C4-2B (cell line): ENCODE data around the gene ST6GALNAC2.

Source experiments
- CTCF ChIP-seq: fragments of 450-650 bp; conservative IDR thresholded peaks from 2 replicates; pipeline ENCODE4 v1.5.1; 2017; ENCODE audit warnings: mild to moderate bottlenecking
- ZFX ChIP-seq: fragments of 450-650 bp; IDR thresholded peaks from 2 replicates; pipeline ENCODE4 v1.6.1; 2017

- TF ChIP-seq CTCF (no peak), ZFX (no peak)
These were observed 56.2 kb downstream of the ST6GALNAC2 start for GRCh38 chr17:76529224-76530094.
